ENCODE results near the gene CTSG.
"Not testable (repeated sequence)": the region's sequence is repeated elsewhere in the genome, so short reads cannot be mapped to it uniquely, and the experiment has no call there.

The CTSG gene, protein sequence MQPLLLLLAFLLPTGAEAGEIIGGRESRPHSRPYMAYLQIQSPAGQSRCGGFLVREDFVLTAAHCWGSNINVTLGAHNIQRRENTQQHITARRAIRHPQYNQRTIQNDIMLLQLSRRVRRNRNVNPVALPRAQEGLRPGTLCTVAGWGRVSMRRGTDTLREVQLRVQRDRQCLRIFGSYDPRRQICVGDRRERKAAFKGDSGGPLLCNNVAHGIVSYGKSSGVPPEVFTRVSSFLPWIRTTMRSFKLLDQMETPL

GRCh38 chr14:24576182-24576581, at the start of gene CTSG:
TSS of gene CTSG (minus strand) at chr14:24576250. CDS start at chr14:24576223, 27 bp downstream.
- FAIRE-seq, result no peak
- DNase-seq (ENCODE audit: low spot score), result no peak

DNA sequence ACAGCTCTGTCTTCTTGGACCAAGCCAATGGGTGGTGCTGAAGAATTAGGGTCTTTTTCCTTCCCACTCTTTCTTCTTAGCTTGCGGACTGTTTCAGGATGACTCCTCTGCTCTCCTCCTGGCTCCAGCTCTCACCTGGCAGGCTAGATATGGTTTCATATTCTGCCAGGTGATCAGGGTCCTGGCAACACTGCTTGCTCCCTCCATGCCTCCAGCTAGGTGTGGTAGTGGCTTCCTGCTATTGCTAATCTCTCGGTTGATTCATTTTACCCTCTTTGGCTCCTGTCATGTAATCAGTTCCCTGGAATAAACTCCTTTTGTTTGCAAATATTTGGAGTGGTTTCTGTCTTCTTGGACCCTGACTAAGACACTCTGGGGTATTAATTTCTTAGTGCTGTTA, 37.7 kb upstream of the CTSG start:
- FAIRE-seq (no peak), DNase-seq (ENCODE audit: low spot score) (no peak)

DNA sequence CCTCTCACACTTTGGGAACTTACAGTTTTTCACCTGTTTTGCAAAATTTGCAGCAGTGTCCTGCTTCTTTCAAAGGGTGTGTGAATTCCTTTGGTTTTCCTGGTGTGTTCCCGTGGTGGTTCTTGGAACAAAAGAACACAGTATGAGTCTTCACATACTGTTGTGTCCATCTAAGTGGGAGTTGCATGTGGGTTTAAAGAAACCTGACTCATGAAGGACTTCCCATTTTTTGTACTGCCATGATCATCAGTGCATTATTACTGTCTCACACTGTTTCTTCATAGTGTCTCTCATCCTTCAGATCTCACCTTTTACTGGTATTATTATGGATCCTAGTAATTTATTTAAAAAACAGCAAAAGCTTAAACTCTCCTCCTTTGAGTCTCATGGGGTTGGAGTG, 37.2 kb upstream of the CTSG start:
- DNase-seq (ENCODE audit: low spot score), result no peak
- no peak for FAIRE-seq

DNA sequence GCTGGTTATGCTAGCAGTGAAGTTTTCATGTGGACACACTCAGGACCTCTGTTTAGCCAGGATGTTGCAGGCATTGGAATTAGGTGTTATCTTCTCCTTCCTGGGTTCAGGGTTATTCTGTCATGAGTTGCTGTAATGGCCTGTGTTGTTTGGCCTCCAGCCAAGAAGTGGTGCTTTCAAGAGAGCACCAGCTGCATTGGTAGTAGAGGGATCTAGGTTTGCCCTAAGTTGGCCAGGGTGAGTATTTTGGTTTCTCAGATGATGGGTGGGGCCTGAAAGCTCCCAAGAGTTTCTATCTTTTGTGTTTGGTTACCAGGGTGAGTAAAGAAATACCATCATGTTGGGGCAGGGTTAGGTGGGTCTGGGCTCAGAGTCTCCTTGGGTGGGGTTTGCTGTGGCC, 36.1 kb upstream of the CTSG start:
- DNase-seq (ENCODE audit: low spot score) (no peak), FAIRE-seq (no peak)

- FAIRE-seq (no peak), DNase-seq (ENCODE audit: low spot score) (no peak)
Observed at GRCh38 chr14:24609655-24610344, 33.8 kb upstream of the CTSG start, which contains the start of gene GZMH. TSS of gene GZMH (minus strand) at chr14:24609685. CDS start at chr14:24609613, 72 bp downstream.

- no peak for DNase-seq (ENCODE audit: low spot score)
- no peak for FAIRE-seq
Observed at GRCh38 chr14:24607635-24608514, 31.8 kb upstream of the CTSG start.

GRCh38 chr14:24607081-24607480, 31.0 kb upstream of the CTSG start:
- DNase-seq (ENCODE audit: low spot score) (no peak), FAIRE-seq (no peak)

DNA sequence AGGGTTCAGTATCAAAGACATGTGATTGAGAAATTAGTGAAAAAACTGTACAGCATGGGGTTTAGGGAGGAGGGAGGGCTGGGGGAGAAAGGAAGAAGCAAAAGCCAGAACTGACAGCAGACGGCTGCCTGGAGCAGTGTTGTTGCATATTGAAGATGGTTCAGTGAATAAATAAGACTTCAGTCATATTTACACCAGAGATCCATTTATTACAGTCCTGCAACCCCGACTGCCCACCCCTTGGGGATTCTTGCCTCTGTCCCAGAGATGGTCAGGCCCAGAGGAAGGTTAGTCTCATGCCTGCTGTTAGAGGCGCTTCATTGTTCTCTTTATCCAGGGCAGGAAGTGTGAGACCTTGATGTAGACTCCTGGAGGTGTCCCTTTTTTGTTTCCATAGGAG, 30.2 kb upstream of the CTSG start:
- no peak for DNase-seq (ENCODE audit: low spot score)

GRCh38 chr14:24605435-24606190, 29.6 kb upstream of the CTSG start:
- peak; percentile 36 for DNase-seq (ENCODE audit: low spot score)
- no peak for FAIRE-seq

More for the DNA sequence above, 30.2 kb upstream of the CTSG start:
- no peak for FAIRE-seq

- DNase-seq (ENCODE audit: low spot score), result no peak
- FAIRE-seq, result no peak
Observed at GRCh38 chr14:24597403-24597802, 21.4 kb upstream of the CTSG start.

GRCh38 chr14:24595073-24595808, 19.2 kb upstream of the CTSG start:
- DNase-seq (ENCODE audit: low spot score) (no peak), FAIRE-seq (no peak)

DNA sequence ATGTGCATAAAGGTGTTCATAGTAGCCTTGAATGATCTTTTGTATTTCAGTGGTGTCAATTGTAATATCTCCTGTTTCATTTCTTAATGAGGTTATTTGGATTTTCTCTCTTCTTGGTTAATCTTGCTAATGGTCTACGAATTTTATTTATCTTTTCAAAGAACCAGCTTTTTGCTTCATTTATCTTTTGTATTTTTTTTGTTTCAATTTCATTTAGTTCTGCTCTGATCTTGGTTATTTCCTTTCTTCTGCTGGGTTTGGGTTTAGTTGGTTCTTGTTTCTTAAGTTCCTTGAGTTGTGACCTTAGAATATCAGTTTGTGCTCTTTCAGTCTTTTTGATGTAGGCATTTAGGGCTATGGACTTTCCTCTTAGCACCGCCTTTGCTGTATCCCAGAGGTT, 15.0 kb upstream of the CTSG start:
- not testable (repeated sequence) for DNase-seq (ENCODE audit: low spot score); FAIRE-seq

GRCh38 chr14:24584402-24584801, 8.4 kb upstream of the CTSG start:
- not testable (repeated sequence) for FAIRE-seq; DNase-seq (ENCODE audit: low spot score)

DNA sequence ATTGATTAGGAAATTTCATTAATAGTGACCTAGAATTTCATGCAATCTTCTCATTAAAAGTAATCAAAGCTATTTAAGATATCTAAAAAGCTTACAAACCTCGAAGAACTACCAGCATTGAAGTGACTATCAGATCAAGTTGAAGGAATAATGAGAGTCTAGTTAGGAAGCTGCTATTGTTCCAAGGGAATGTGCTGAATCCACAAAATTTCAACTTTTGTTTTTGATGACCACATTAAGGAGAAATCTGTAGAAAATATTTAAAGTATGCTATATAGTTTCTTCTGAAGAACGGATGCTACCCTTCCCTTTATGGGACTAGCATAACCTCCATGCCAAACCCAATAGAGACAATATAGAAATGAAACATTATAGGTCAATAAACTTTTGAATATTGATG, 2.5 kb upstream of the CTSG start:
- FAIRE-seq, result no peak

DNA sequence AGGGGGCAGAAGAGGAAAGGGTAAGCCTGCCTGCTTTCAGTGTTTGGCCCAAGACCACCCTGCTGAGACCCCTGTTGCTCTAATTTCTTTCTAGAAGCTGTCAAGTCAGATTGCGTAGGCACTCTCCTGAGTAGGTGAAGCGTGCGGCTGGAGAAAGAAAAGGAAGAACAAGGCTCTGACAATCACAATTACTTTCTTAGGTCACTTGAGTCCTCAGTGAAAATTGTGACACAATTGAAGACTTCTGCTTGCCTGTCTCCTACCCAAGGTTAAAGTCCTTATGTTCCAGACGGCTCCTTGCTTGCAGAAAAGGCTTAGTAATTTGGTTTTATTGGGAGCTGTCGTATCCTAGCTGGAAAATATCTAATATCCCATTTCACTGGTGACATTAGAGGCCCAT, 721 bp upstream of the CTSG start:
- DNase-seq (ENCODE audit: low spot score), result no peak
- FAIRE-seq, result no peak

More for the DNA sequence above, 2.5 kb upstream of the CTSG start:
- no peak for DNase-seq (ENCODE audit: low spot score)

DNA sequence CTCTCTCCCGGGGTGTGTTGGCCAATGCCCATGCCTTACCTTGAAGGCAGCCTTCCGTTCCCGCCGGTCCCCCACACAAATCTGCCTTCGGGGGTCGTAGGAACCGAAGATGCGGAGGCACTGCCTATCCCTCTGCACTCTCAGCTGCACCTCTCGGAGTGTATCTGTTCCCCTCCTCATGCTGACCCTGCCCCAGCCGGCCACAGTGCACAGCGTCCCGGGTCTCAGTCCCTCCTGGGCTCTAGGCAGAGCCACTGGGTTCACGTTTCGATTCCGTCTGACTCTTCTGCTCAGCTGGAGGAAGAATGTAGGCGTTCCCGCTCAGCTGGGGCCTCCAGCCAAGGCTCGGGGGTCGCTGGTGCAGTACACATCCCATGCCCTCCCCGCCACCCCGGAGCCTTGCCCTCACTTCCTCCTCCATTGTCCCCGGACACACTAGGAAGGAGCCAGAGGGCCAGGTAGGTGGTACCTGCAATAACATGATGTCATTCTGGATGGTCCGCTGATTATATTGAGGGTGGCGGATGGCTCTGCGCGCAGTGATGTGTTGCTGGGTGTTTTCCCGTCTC, 1.8 kb downstream of the CTSG start:
- no peak for FAIRE-seq
- no peak for DNase-seq (ENCODE audit: low spot score)

- DNase-seq (ENCODE audit: low spot score) (no peak), FAIRE-seq (no peak)
Observed at GRCh38 chr14:24566318-24566717, 9.7 kb downstream of the CTSG start.

- FAIRE-seq (no peak), DNase-seq (ENCODE audit: low spot score) (no peak)
Observed at GRCh38 chr14:24565766-24566165, 10.3 kb downstream of the CTSG start.

DNA sequence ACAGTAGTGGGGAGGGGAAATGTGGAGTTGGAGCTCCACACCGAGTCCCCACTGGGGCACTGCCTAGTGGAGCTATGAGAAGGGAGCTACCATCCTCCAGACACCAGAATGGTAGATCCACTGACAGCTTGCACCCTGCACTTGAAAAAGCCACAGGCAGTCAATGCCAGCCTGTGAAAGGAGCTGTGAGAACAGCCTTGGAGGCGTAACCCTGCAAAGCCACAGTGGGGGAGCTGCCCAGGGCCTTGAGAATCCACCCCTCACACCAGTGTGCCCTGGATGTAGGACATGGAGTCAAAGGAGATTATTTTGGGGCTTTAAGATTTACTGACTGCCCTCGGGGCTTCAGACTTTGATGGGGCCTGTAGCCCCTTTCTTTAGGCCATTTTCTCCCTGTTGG, 12.5 kb downstream of the CTSG start:
- no peak for FAIRE-seq
- DNase-seq (ENCODE audit: low spot score), result no peak

DNA sequence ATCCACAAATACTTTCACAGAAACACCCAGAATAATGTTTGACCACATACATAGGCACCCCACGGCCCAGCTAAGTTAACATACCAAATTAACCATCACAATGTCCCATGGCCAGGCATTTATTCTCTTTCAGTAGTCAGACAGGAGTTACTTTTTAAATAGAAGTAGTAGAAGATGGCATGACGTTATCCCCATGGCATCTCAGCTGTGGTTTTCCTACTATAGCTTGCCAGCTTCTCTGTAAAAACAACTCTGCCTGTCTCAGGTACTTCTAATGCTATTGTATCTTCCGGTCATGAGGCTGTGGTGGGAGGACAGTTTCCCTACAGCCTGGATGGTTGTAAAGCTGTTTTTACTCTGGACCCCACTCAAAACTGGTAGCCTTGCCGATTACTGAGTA, 19.3 kb downstream of the CTSG start:
- DNase-seq (ENCODE audit: low spot score), result peak; percentile 73
- peak; percentile 20 for FAIRE-seq
